Loucy (cell line): ENCODE data around the gene IGSF21.

Source experiments
- CTCF ChIP-seq: fragments of 200-600 bp; sonication (generic); conservative IDR thresholded peaks from 2 replicates; pipeline ENCODE4 v1.5.1; 2014; ENCODE audit warnings: mild to moderate bottlenecking, antibody characterized with exemption, low read length
- EZH2phosphoT487 ChIP-seq: fragments of 200-600 bp; IDR thresholded peaks from 2 replicates; pipeline ENCODE4 v1.6.1; 2018; ENCODE audit warnings: antibody characterized with exemption, mild to moderate bottlenecking, moderate library complexity, borderline replicate concordance

- no peak for TF ChIP-seq CTCF
- TF ChIP-seq EZH2phosphoT487: no peak
These were observed 192.8 kb downstream of the IGSF21 start for GRCh38 chr1:18300376-18300775.
